Prostate gland (tissue), 2 donors: Measurements from ENCODE around the gene CCDC93.
A peak's percentile ranks its signal among the peaks of the same experiment; 100 is the strongest.

Source experiments
- POLR2A ChIP-seq: fragments of 450-650 bp; IDR thresholded peaks from one replicate; pipeline ENCODE4 v1.6.1; 2016; ENCODE audit warnings: antibody characterized with exemption, mild to moderate bottlenecking
- POLR2AphosphoS5 ChIP-seq: sonication (generic); formaldehyde crosslinking; IDR thresholded peaks from one replicate; pipeline ENCODE4 v1.6.1; 2017; ENCODE audit warnings: antibody characterized with exemption
- TF ChIP-seq, protein P1 (sequence below), 4 experiments: fragments of 200-600 bp in 2 of 4; fragments of 450-650 bp in 2 of 4; sonication (generic) in 2 of 4; IDR thresholded peaks; 1 replicate in 3 of 4; 2 replicates in 1 of 4; pipeline ENCODE4 v1.5.1; 2016 to 2019; ENCODE audit warnings: antibody characterized with exemption in 4 of 4, mild to moderate bottlenecking in 2 of 4, moderate library complexity in 2 of 4

DNA sequence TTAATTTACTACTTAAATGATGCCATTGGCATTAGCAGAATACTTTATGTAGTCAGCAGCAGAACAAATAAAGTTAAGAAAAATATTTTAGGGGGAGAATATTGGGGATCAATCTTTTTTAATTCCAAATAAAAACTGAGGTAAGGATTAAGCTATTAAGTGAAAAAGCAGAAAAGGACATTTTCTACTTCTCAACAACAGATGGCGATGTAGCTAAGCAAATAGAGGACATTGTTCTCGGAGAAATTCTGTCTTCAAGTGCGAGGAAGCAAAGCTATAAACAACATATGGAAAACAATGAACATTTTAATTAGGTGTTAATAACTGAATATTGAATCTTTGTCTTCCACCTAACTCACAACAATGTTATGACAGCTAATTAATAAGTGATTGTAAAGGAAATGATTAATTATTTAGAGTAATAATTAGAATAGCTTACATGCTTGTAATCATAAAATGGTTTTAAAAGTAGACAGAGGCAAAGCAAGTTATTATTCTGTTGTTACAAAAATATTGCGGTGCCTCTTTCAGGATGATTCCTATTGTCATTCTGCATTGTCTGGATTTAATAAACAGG lies 32.9 kb upstream of the CCDC93 start:
- TF ChIP-seq, protein P1, sequence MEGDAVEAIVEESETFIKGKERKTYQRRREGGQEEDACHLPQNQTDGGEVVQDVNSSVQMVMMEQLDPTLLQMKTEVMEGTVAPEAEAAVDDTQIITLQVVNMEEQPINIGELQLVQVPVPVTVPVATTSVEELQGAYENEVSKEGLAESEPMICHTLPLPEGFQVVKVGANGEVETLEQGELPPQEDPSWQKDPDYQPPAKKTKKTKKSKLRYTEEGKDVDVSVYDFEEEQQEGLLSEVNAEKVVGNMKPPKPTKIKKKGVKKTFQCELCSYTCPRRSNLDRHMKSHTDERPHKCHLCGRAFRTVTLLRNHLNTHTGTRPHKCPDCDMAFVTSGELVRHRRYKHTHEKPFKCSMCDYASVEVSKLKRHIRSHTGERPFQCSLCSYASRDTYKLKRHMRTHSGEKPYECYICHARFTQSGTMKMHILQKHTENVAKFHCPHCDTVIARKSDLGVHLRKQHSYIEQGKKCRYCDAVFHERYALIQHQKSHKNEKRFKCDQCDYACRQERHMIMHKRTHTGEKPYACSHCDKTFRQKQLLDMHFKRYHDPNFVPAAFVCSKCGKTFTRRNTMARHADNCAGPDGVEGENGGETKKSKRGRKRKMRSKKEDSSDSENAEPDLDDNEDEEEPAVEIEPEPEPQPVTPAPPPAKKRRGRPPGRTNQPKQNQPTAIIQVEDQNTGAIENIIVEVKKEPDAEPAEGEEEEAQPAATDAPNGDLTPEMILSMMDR (IDR thresholded peaks at IDR 0.05): peak in 3 of 4 experiments; percentile 37 to 76 (median 68)
- no peak for TF ChIP-seq POLR2A
- peak; percentile 36 for TF ChIP-seq POLR2AphosphoS5
